Epithelial cell of prostate (primary cell): Measurements from ENCODE around the gene FAM131C.

Experiments used
- DNase-seq: peaks from one replicate; pipeline ENCODE4 v3.0.0-alpha.2; 2011; ENCODE audit warnings: low read depth, low spot score
- H3K27ac ChIP-seq: fragments of 450-650 bp; 2 replicates; pipeline ENCODE4 v1.5.1; 2017; ENCODE audit warnings: mild to moderate bottlenecking

The FAM131C gene

GRCh38 chr1:16073490-16074119 lies at the start of gene FAM131C:
Gene FAM131C (minus strand): TSS chr1:16073651. CDS start chr1:16073442, 209 bp downstream.
- no peak for DNase-seq

GRCh38 chr1:16122916-16123315 lies 49.5 kb upstream of the FAM131C start:
- DNase-seq, result peak; percentile 80
- H3K27ac ChIP-seq, result peak overlapping the region; percentile 65

More at GRCh38 chr1:16073490-16074119, at the start of gene FAM131C:
- H3K27ac ChIP-seq, result no peak within 1 kb of the TSS

GRCh38 chr1:16122350-16122881 lies 49.0 kb upstream of the FAM131C start:
- no peak for DNase-seq
- peak overlapping the region; percentile 65 for H3K27ac ChIP-seq

- H3K27ac ChIP-seq, result peak overlapping the region; percentile 65
- no peak for DNase-seq
Measured at GRCh38 chr1:16120940-16121410, 47.5 kb upstream of the FAM131C start.

- DNase-seq, result no peak
Measured at GRCh38 chr1:16120407-16120806, 47.0 kb upstream of the FAM131C start.

GRCh38 chr1:16119926-16120325 lies 46.5 kb upstream of the FAM131C start:
- DNase-seq, result no peak

More at GRCh38 chr1:16120407-16120806, 47.0 kb upstream of the FAM131C start:
- peak overlapping the region; percentile 5 for H3K27ac ChIP-seq

GRCh38 chr1:16119504-16119903 lies 46.1 kb upstream of the FAM131C start:
- no peak for DNase-seq
- H3K27ac ChIP-seq, result no peak overlapping the region

More at GRCh38 chr1:16119926-16120325, 46.5 kb upstream of the FAM131C start:
- H3K27ac ChIP-seq, result peak overlapping the region; percentile 5

GRCh38 chr1:16118706-16119105 lies 45.3 kb upstream of the FAM131C start:
- H3K27ac ChIP-seq, result no peak overlapping the region
- DNase-seq, result no peak

GRCh38 chr1:16117936-16118335 lies 44.5 kb upstream of the FAM131C start:
- H3K27ac ChIP-seq, result no peak overlapping the region
- no peak for DNase-seq

GRCh38 chr1:16117369-16117768 lies 43.9 kb upstream of the FAM131C start:
- no peak overlapping the region for H3K27ac ChIP-seq
- DNase-seq, result no peak

GRCh38 chr1:16116625-16117024 lies 43.2 kb upstream of the FAM131C start:
- no peak for DNase-seq
- no peak overlapping the region for H3K27ac ChIP-seq

GRCh38 chr1:16116002-16116401 lies 42.6 kb upstream of the FAM131C start:
- no peak overlapping the region for H3K27ac ChIP-seq
- DNase-seq, result no peak

- DNase-seq, result no peak
- no peak overlapping the region for H3K27ac ChIP-seq
Measured at GRCh38 chr1:16115468-16115983, 42.1 kb upstream of the FAM131C start.

GRCh38 chr1:16114527-16115467 lies 41.3 kb upstream of the FAM131C start:
- DNase-seq, result no peak
- no peak overlapping the region for H3K27ac ChIP-seq

- H3K27ac ChIP-seq, result no peak overlapping the region
- no peak for DNase-seq
Measured at GRCh38 chr1:16112596-16113555, 39.4 kb upstream of the FAM131C start.

GRCh38 chr1:16111771-16112595 lies 38.5 kb upstream of the FAM131C start:
- H3K27ac ChIP-seq, result no peak overlapping the region
- no peak for DNase-seq

GRCh38 chr1:16110884-16111283 lies 37.4 kb upstream of the FAM131C start:
- no peak for DNase-seq
- no peak overlapping the region for H3K27ac ChIP-seq

- DNase-seq, result no peak
- no peak overlapping the region for H3K27ac ChIP-seq
Measured at GRCh38 chr1:16110456-16110855, 37.0 kb upstream of the FAM131C start.

- peak; percentile 39 for DNase-seq
Measured at GRCh38 chr1:16109571-16109970, 36.1 kb upstream of the FAM131C start.

More at GRCh38 chr1:16109571-16109970, 36.1 kb upstream of the FAM131C start:
- H3K27ac ChIP-seq, result no peak overlapping the region
